ENCODE results near the gene CYLD. TPM values are rescaled to one million over a fixed set of nuclear protein-coding genes. Genes with fewer than 3 reads are reported as not detected.

Gene CYLD
- total and polyA plus RNA-seq, 7 donors = 7.9 to 45.3 (median 29.6) TPM

- Histone ChIP-seq H3K9me3 (no peaks in the 10 kb centered on the region), H3K4me1 (no peaks in the 10 kb centered on the region), H3K27me3 (no peaks in the 10 kb centered on the region), H3K4me3 (no peak overlapping the region), H3K36me3 (no peaks in the 10 kb centered on the region), H3K27ac (no peak overlapping the region)
- DNase-seq = no peak
- intact Hi-C loops (cut with DNase I) = no loop called here
- 80% methylated on average over 7 of the region's 7 CpGs for WGBS, 2 donors
- TF ChIP-seq CTCF (IDR thresholded peaks at IDR 0.05) (no peak), EP300 (IDR thresholded peaks at IDR 0.05) (no peak), POLR2AphosphoS5 (IDR thresholded peaks at IDR 0.05) (no peak), POLR2A (IDR thresholded peaks at IDR 0.05) (no peak)
These were observed 70.2 kb downstream of the CYLD start for GRCh38 chr16:50812046-50812445.

- WGBS, 2 donors = 72 to 81% methylated on average over 9 of the region's 9 CpGs
- intact Hi-C loops (cut with DNase I) = no loop called here
These were observed 71.1 kb downstream of the CYLD start for GRCh38 chr16:50812876-50813466.

GRCh38 chr16:50814052-50814451 lies 72.2 kb downstream of the CYLD start:
- Histone ChIP-seq H3K4me1 (no peaks in the 10 kb centered on the region), H3K27me3 (no peaks in the 10 kb centered on the region), H3K9me3 (no peaks in the 10 kb centered on the region), H3K27ac (no peak overlapping the region), H3K36me3 (no peaks in the 10 kb centered on the region), H3K4me3 (no peak overlapping the region)
- no peak for DNase-seq
- intact Hi-C loops (cut with DNase I) = no loop called here
- 67 to 78% methylated on average over 4 of the region's 4 CpGs for WGBS, 2 donors
- TF ChIP-seq POLR2A (IDR thresholded peaks at IDR 0.05) (no peak), POLR2AphosphoS5 (IDR thresholded peaks at IDR 0.05) (no peak), EP300 (IDR thresholded peaks at IDR 0.05) (no peak), CTCF (IDR thresholded peaks at IDR 0.05) (no peak)

More at GRCh38 chr16:50812876-50813466, 71.1 kb downstream of the CYLD start:
- no peaks in the 10 kb centered on the region for H3K4me1 ChIP-seq
- no peak overlapping the region for H3K4me3 ChIP-seq
- TF ChIP-seq POLR2AphosphoS5 (IDR thresholded peaks at IDR 0.05) = no peak
- no peak for TF ChIP-seq CTCF (IDR thresholded peaks at IDR 0.05)
- TF ChIP-seq EP300 (IDR thresholded peaks at IDR 0.05) = no peak
- TF ChIP-seq POLR2A (IDR thresholded peaks at IDR 0.05) = no peak
- H3K9me3 ChIP-seq = no peaks in the 10 kb centered on the region
- no peaks in the 10 kb centered on the region for H3K36me3 ChIP-seq
- no peak overlapping the region for H3K27ac ChIP-seq
- H3K27me3 ChIP-seq = no peaks in the 10 kb centered on the region
- no peak for DNase-seq

- intact Hi-C loops (cut with DNase I) = no loop called here
- Histone ChIP-seq H3K27ac (no peak overlapping the region), H3K9me3 (no peaks in the 10 kb centered on the region), H3K36me3 (no peaks in the 10 kb centered on the region), H3K4me1 (no peaks in the 10 kb centered on the region), H3K27me3 (no peaks in the 10 kb centered on the region), H3K4me3 (no peak overlapping the region)
- WGBS, 2 donors = 74 to 86% methylated on average over 7 of the region's 7 CpGs
- DNase-seq = no peak
- no peak for TF ChIP-seq POLR2A (IDR thresholded peaks at IDR 0.05)
- TF ChIP-seq CTCF (IDR thresholded peaks at IDR 0.05) = no peak
- TF ChIP-seq EP300 (IDR thresholded peaks at IDR 0.05) = no peak
- no peak for TF ChIP-seq POLR2AphosphoS5 (IDR thresholded peaks at IDR 0.05)
These were observed 72.7 kb downstream of the CYLD start for GRCh38 chr16:50814541-50814940.

GRCh38 chr16:50815382-50815781 lies 73.5 kb downstream of the CYLD start:
- no peak for TF ChIP-seq POLR2A (IDR thresholded peaks at IDR 0.05)
- no peak for TF ChIP-seq CTCF (IDR thresholded peaks at IDR 0.05)
- no peak for TF ChIP-seq EP300 (IDR thresholded peaks at IDR 0.05)
- no peak for TF ChIP-seq POLR2AphosphoS5 (IDR thresholded peaks at IDR 0.05)
- H3K27ac ChIP-seq = no peak overlapping the region
- H3K4me1 ChIP-seq = no peaks in the 10 kb centered on the region
- H3K27me3 ChIP-seq = no peaks in the 10 kb centered on the region
- H3K4me3 ChIP-seq = no peak overlapping the region
- no peaks in the 10 kb centered on the region for H3K36me3 ChIP-seq
- intact Hi-C loops (cut with DNase I) = no loop called here
- DNase-seq = no peak
- H3K9me3 ChIP-seq = no peaks in the 10 kb centered on the region
- WGBS, 2 donors = 84 to 90% methylated on average over 7 of the region's 7 CpGs

All from sigmoid colon (tissue), 7 donors.